Brain pericyte (primary cell): ENCODE results near the gene VPS26A.

Experiments
- DNase-seq: peaks from one replicate; pipeline ENCODE4 v3.0.0-alpha.2; 2012; ENCODE audit warnings: low read depth, low spot score

The VPS26A gene

GRCh38 chr10:69220507-69220906 is 96.5 kb downstream of the VPS26A start:
- no peak for DNase-seq
